Loucy (cell line): ENCODE results near the gene NPFF.

Experiments used
- H2AFZ ChIP-seq: fragments of 200-600 bp; sonication (generic); 2 replicates; pipeline ENCODE4 v1.6.0; 2016; ENCODE audit warnings: antibody characterized with exemption, mild to moderate bottlenecking, low read length, moderate library complexity
- H3F3A ChIP-seq: fragments of 200-600 bp; 2 replicates; pipeline ENCODE4 v1.6.0; 2016; ENCODE audit warnings: antibody characterized with exemption, low read depth, mild to moderate bottlenecking
- H3K27me3 ChIP-seq: fragments of 200-600 bp; sonication (generic); 2 replicates; pipeline ENCODE4 v1.6.1; 2014; ENCODE audit warnings: low read length, mild to moderate bottlenecking; ENCODE audit not compliant: insufficient read depth, poor library complexity, severe bottlenecking
- H3K36me3 ChIP-seq: fragments of 200-600 bp; sonication (generic); 2 replicates; pipeline ENCODE4 v1.6.1; 2016; ENCODE audit warnings: low read length; ENCODE audit not compliant: insufficient read depth
- H3K4me1 ChIP-seq: fragments of 200-600 bp; sonication (generic); 2 replicates; pipeline ENCODE4 v1.5.1; 2014; ENCODE audit warnings: low read length, mild to moderate bottlenecking; ENCODE audit not compliant: insufficient read depth, poor library complexity, severe bottlenecking
- H3K4me2 ChIP-seq: fragments of 200-600 bp; sonication (generic); 2 replicates; pipeline ENCODE4 v1.6.0; 2014; ENCODE audit warnings: antibody characterized with exemption, low read length, low read depth, mild to moderate bottlenecking; ENCODE audit not compliant: poor library complexity, severe bottlenecking
- H3K4me3 ChIP-seq: fragments of 200-600 bp; sonication (generic); 2 replicates; pipeline ENCODE4 v1.5.1; 2014; ENCODE audit warnings: low read length, mild to moderate bottlenecking, mixed read lengths; ENCODE audit not compliant: poor library complexity, severe bottlenecking
- H3K79me2 ChIP-seq: fragments of 200-600 bp; sonication (generic); 2 replicates; pipeline ENCODE4 v1.6.1; 2014; ENCODE audit warnings: low read length; ENCODE audit not compliant: insufficient read depth
- H3K9ac ChIP-seq: fragments of 200-600 bp; sonication (generic); 2 replicates; pipeline ENCODE4 v1.6.0; 2014; ENCODE audit warnings: mild to moderate bottlenecking, low read depth, low read length, moderate library complexity; ENCODE audit not compliant: poor library complexity, severe bottlenecking
- H3K9me2 ChIP-seq: fragments of 200-600 bp; sonication (generic); replicated peaks from 2 replicates; pipeline ENCODE4 v1.6.1; 2016; ENCODE audit warnings: low read depth, low read length, mixed read lengths
- H3K9me3 ChIP-seq: fragments of 200-600 bp; sonication (generic); 2 replicates; pipeline ENCODE4 v1.6.1; 2014; ENCODE audit warnings: mild to moderate bottlenecking, antibody characterized with exemption, low read length, low read depth; ENCODE audit not compliant: insufficient read depth
- H4K20me1 ChIP-seq: fragments of 200-600 bp; sonication (generic); 2 replicates; pipeline ENCODE4 v1.6.0; 2014; ENCODE audit warnings: antibody characterized with exemption, low read length, mild to moderate bottlenecking; ENCODE audit not compliant: insufficient read depth, poor library complexity, severe bottlenecking
- EZH2phosphoT487 ChIP-seq: fragments of 200-600 bp; IDR thresholded peaks from 2 replicates; pipeline ENCODE4 v1.6.1; 2018; ENCODE audit warnings: antibody characterized with exemption, mild to moderate bottlenecking, moderate library complexity, borderline replicate concordance
- TF ChIP-seq, protein P1 (sequence below): fragments of 200-600 bp; sonication (generic); conservative IDR thresholded peaks from 2 replicates; pipeline ENCODE4 v1.5.1; 2014; ENCODE audit warnings: mild to moderate bottlenecking, antibody characterized with exemption, low read length

The NPFF gene

DNA sequence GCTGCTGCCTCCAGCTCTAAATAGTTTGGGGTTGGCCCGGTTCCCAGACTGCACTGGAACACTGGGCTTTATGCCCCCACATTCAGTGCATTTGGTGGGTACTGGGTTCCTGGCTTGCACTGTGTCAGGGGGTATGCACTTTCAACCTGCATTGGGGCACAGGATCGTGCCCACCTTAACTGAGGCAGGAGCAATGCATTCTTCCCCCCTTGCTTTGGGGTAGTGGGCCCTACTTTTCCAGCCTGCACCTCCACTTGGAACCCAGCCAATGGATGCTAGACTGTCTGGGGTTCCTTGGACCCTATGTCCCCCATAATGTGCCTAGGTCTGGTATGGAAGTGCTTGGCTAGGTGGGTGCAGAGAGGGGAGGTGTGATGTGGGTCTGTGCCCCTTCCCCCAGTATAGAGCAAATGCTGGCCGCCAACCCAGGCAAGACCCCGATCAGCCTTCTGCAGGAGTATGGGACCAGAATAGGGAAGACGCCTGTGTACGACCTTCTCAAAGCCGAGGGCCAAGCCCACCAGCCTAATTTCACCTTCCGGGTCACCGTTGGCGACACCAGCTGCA lies 5.6 kb downstream of the NPFF start:
- Histone ChIP-seq H3K4me1 (peaks cover 33% of the 10 kb centered on the region), H3K9ac (peak overlapping the region; percentile 88), H3K9me3 (no peaks in the 10 kb centered on the region), H4K20me1 (no peaks in the 10 kb centered on the region), H3K4me3 (peak overlapping the region; percentile 93), H3K79me2 (peaks cover 34% of the 10 kb centered on the region), H3K9me2 (no peaks in the 10 kb centered on the region), H3K27me3 (no peaks in the 10 kb centered on the region), H2AFZ (peak overlapping the region; percentile 90), H3K4me2 (peak overlapping the region; percentile 94), H3K36me3 (no peaks in the 10 kb centered on the region; the same call in 1 of the 2 replicates), H3F3A (no peaks in the 10 kb centered on the region)
- TF ChIP-seq, protein P1, sequence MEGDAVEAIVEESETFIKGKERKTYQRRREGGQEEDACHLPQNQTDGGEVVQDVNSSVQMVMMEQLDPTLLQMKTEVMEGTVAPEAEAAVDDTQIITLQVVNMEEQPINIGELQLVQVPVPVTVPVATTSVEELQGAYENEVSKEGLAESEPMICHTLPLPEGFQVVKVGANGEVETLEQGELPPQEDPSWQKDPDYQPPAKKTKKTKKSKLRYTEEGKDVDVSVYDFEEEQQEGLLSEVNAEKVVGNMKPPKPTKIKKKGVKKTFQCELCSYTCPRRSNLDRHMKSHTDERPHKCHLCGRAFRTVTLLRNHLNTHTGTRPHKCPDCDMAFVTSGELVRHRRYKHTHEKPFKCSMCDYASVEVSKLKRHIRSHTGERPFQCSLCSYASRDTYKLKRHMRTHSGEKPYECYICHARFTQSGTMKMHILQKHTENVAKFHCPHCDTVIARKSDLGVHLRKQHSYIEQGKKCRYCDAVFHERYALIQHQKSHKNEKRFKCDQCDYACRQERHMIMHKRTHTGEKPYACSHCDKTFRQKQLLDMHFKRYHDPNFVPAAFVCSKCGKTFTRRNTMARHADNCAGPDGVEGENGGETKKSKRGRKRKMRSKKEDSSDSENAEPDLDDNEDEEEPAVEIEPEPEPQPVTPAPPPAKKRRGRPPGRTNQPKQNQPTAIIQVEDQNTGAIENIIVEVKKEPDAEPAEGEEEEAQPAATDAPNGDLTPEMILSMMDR: no peak
- TF ChIP-seq EZH2phosphoT487: no peak

DNA sequence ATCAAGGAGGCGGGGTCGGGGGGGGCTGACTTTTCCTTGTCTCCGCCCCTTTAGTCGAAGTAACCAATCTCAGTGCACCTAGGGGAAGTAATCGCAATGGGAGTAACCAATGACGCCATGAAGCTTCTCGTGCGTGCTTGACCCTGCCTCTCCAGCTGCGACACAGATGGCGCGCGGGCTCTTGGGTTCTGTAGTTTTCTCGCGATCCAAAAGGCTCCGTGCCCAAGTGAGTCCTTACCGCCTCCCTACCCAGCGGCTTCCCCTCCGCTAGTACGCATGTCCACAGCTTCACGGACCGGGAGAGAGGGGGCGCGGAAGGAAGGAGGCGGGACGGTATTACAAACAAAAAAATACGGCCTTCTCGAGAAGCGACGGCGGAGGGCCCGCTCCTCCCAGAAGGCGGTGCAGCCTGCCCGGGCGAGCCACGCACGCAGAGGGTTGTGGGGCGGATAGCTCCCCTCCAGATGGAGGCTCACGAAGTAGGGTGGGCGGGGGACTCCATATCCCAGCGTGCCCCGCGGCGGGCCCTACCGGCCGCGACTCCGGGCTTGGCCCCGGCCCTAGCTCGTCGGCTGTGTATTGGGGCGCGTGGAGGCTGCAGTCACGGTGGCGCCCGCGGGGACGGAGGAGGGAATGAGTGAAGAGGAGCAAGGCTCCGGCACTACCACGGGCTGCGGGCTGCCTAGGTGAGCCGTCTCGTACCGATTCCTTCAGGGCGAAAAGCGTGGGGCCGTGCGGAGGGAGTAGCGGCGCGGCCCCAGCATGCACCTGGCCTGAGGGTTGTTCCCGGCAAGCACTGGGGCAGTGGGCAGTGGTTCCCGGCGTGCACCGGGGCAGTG lies 6.3 kb downstream of the NPFF start, which contains the start of gene TARBP2:
Gene TARBP2, plus strand, starts transcription at position 508 of the 839 bp plus-strand sequence. Its CDS starts 126 bp downstream, at position 634.
- peak within 1 kb of the TSS; percentile 94 for H3K4me2 ChIP-seq
- H4K20me1 ChIP-seq: no peaks in the 10 kb centered on the region
- no peaks in the 10 kb centered on the region for H3K9me2 ChIP-seq
- H3K4me3 ChIP-seq: peak within 1 kb of the TSS; percentile 93
- TF ChIP-seq, protein P1: no peak
- no peak for TF ChIP-seq EZH2phosphoT487
- peaks cover 34% of the 10 kb centered on the region for H3K79me2 ChIP-seq
- H3K9ac ChIP-seq: peak within 1 kb of the TSS; percentile 88
- H2AFZ ChIP-seq: peak within 1 kb of the TSS; percentile 90
- H3K4me1 ChIP-seq: peaks cover 39% of the 10 kb centered on the region
- H3K27me3 ChIP-seq: no peaks in the 10 kb centered on the region
- no peaks in the 10 kb centered on the region for H3F3A ChIP-seq
- H3K36me3 ChIP-seq: no peaks in the 10 kb centered on the region; the same call in 1 of the 2 replicates
- H3K9me3 ChIP-seq: no peaks in the 10 kb centered on the region

DNA sequence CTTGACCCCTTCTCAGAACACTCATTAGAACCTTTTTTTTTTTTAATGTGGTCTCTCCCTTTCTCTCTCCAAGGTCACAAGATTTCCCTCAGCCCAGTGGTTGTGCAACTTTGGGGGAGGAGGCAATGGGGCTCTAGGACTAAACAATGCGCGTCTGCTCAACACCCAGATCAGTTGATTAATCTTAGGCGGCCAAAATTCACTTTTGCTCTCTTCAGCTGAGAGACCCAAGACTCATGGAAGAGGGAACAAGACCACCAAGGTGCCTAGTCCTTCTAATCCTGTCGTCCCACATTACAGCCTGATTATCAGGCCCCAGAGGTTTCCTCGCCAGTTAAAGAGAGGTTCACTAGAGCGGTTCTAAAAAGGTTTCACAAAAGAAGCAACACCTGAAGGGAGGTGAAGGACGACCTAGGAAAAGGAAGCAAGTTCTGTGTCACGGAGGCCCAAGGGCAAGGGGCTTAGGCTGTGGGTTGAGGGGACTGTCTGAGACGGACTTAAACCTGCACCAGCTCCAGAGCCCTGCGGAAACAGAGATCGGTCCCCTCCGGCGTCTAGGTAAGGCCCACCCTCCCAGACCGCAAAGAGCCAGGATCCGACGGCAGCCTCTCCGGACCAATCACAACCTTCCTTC lies 7.0 kb downstream of the NPFF start:
- no peak overlapping the region for H2AFZ ChIP-seq

More for the DNA sequence above, 7.0 kb downstream of the NPFF start:
- TF ChIP-seq, protein P1: no peak
- no peak for TF ChIP-seq EZH2phosphoT487
- no peaks in the 10 kb centered on the region for H3F3A ChIP-seq
- H3K79me2 ChIP-seq: peaks cover 34% of the 10 kb centered on the region
- H3K4me3 ChIP-seq: peak overlapping the region; percentile 93
- H3K9ac ChIP-seq: peak overlapping the region; percentile 61
- H3K36me3 ChIP-seq: no peaks in the 10 kb centered on the region
- H3K27me3 ChIP-seq: no peaks in the 10 kb centered on the region
- no peaks in the 10 kb centered on the region for H3K9me2 ChIP-seq
- no peaks in the 10 kb centered on the region for H3K9me3 ChIP-seq
- peaks cover 40% of the 10 kb centered on the region for H3K4me1 ChIP-seq
- peak overlapping the region; percentile 82 for H3K4me2 ChIP-seq
- H4K20me1 ChIP-seq: no peaks in the 10 kb centered on the region
